ENCODE results near the gene ERC2.

DNA sequence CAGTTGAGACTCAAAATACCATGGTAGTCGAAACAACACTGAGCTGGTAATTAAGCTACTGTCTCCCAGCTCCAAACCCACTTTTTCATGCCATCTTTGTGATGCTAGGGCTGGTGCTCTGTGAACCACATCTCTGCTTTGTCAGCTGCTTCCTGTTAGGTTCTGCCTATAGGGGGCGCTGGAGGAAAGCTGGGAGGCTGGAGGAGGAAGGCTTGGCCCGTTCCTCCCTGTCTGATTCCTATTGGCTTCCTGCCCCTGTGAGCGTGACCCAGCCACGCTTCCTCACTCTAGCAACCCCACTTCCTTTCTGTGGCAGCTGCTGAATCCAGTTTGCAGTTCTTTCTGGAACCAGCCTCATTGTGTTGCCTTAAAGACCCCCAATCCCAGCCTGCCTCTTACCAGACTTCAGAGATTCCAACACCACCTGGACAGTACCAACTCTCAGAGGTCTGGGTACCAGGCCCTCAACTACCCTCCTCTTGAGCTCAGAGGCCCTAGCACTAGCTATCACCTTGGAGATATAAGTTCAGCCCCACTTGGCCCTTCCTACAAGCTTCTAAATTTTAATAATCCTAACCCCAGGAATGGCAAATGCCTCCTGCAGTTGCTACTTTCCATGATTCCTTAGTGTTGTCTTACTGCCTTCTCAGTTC, 120.9 kb downstream of the ERC2 start:
- no peak for TF ChIP-seq EP300 (IDR thresholded peaks at IDR 0.05)
- TF ChIP-seq, protein P1, sequence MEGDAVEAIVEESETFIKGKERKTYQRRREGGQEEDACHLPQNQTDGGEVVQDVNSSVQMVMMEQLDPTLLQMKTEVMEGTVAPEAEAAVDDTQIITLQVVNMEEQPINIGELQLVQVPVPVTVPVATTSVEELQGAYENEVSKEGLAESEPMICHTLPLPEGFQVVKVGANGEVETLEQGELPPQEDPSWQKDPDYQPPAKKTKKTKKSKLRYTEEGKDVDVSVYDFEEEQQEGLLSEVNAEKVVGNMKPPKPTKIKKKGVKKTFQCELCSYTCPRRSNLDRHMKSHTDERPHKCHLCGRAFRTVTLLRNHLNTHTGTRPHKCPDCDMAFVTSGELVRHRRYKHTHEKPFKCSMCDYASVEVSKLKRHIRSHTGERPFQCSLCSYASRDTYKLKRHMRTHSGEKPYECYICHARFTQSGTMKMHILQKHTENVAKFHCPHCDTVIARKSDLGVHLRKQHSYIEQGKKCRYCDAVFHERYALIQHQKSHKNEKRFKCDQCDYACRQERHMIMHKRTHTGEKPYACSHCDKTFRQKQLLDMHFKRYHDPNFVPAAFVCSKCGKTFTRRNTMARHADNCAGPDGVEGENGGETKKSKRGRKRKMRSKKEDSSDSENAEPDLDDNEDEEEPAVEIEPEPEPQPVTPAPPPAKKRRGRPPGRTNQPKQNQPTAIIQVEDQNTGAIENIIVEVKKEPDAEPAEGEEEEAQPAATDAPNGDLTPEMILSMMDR (IDR thresholded peaks at IDR 0.05) = no peak
- no peak for TF ChIP-seq POLR2A (IDR thresholded peaks at IDR 0.05)
